NCI-H345 (cell line): ENCODE data around the gene USP17L15.
"Not testable (repeated sequence)": the region's sequence is repeated elsewhere in the genome, so short reads cannot be mapped to it uniquely, and the experiment has no call there.

Experiments used
- DNase-seq: peaks from one replicate; lab custom pipeline; 2025; lab: John Stamatoyannopoulos, UW

USP17L15 gene

GRCh38 chr4:9234085-9234484, at the start of gene USP17L15:
Gene USP17L15, plus strand, starts transcription at chr4:9234385. Its CDS starts 0 bp downstream, at chr4:9234385.
- DNase-seq = not testable (repeated sequence)

- DNase-seq = not testable (repeated sequence)
These were observed 23.8 kb upstream of the USP17L15 start, which contains the start of gene USP17L10 for GRCh38 chr4:9210357-9210756. Gene USP17L10, plus strand, starts transcription at chr4:9210657. Its CDS starts 0 bp downstream, at chr4:9210657.

- not testable (repeated sequence) for DNase-seq
These were observed 19.5 kb upstream of the USP17L15 start for GRCh38 chr4:9214701-9215100.

GRCh38 chr4:9215105-9215504, 19.1 kb upstream of the USP17L15 start, which contains the start of gene USP17L11:
Gene USP17L11, plus strand, starts transcription at chr4:9215405. Its CDS starts 0 bp downstream, at chr4:9215405.
- not testable (repeated sequence) for DNase-seq

GRCh38 chr4:9219852-9220251, 14.3 kb upstream of the USP17L15 start, which contains the start of gene USP17L12:
Gene USP17L12, plus strand, starts transcription at chr4:9220152. Its CDS starts 0 bp downstream, at chr4:9220152.
- DNase-seq = not testable (repeated sequence)

GRCh38 chr4:9224596-9224995, 9.6 kb upstream of the USP17L15 start, which contains the start of gene USP17L13:
Gene USP17L13, plus strand, starts transcription at chr4:9224896. Its CDS starts 0 bp downstream, at chr4:9224896.
- DNase-seq = not testable (repeated sequence)

GRCh38 chr4:9230249-9230648, 3.9 kb upstream of the USP17L15 start:
- DNase-seq = not testable (repeated sequence)

GRCh38 chr4:9238461-9238860, 4.3 kb downstream of the USP17L15 start:
- DNase-seq = not testable (repeated sequence)

GRCh38 chr4:9243579-9243978, 9.4 kb downstream of the USP17L15 start, which contains the start of gene USP17L17:
Gene USP17L17, plus strand, starts transcription at chr4:9243879. Its CDS starts 0 bp downstream, at chr4:9243879.
- DNase-seq = not testable (repeated sequence)

- not testable (repeated sequence) for DNase-seq
These were observed 13.9 kb downstream of the USP17L15 start, which contains the start of gene USP17L18 for GRCh38 chr4:9247953-9248680. Gene USP17L18, plus strand, starts transcription at chr4:9248630. Its CDS starts 0 bp downstream, at chr4:9248630.

GRCh38 chr4:9253078-9253477, 18.9 kb downstream of the USP17L15 start, which contains the start of gene USP17L19:
Gene USP17L19, plus strand, starts transcription at chr4:9253378. Its CDS starts 0 bp downstream, at chr4:9253378.
- DNase-seq = not testable (repeated sequence)

- not testable (repeated sequence) for DNase-seq
These were observed 23.6 kb downstream of the USP17L15 start, which contains the start of gene USP17L20 for GRCh38 chr4:9257824-9258223. Gene USP17L20, plus strand, starts transcription at chr4:9258124. Its CDS starts 0 bp downstream, at chr4:9258124.

GRCh38 chr4:9262572-9262971, 28.4 kb downstream of the USP17L15 start, which contains the start of gene USP17L21:
Gene USP17L21, plus strand, starts transcription at chr4:9262872. Its CDS starts 0 bp downstream, at chr4:9262872.
- DNase-seq = not testable (repeated sequence)

- not testable (repeated sequence) for DNase-seq
These were observed 33.1 kb downstream of the USP17L15 start, which contains the start of gene USP17L22 for GRCh38 chr4:9267319-9267718. Gene USP17L22, plus strand, starts transcription at chr4:9267619. Its CDS starts 0 bp downstream, at chr4:9267619.

- not testable (repeated sequence) for DNase-seq
These were observed 37.5 kb downstream of the USP17L15 start for GRCh38 chr4:9271719-9272118.
